B cell (primary cell): ENCODE measurements around the gene IQCK.

Experiments used
- EZH2 ChIP-seq: IDR thresholded peaks from 2 replicates; pipeline ENCODE4 v1.6.1; 2012; ENCODE audit warnings: borderline replicate concordance, low read depth, mild to moderate bottlenecking, moderate library complexity, low read length; ENCODE audit not compliant: insufficient read depth, poor library complexity, severe bottlenecking
- TF ChIP-seq, protein P1 (sequence below): fragments of 200-600 bp; IDR thresholded peaks from one replicate; pipeline ENCODE4 v1.8.0; 2022; ENCODE audit warnings: antibody characterized with exemption, mild to moderate bottlenecking

- TF ChIP-seq, protein P1, sequence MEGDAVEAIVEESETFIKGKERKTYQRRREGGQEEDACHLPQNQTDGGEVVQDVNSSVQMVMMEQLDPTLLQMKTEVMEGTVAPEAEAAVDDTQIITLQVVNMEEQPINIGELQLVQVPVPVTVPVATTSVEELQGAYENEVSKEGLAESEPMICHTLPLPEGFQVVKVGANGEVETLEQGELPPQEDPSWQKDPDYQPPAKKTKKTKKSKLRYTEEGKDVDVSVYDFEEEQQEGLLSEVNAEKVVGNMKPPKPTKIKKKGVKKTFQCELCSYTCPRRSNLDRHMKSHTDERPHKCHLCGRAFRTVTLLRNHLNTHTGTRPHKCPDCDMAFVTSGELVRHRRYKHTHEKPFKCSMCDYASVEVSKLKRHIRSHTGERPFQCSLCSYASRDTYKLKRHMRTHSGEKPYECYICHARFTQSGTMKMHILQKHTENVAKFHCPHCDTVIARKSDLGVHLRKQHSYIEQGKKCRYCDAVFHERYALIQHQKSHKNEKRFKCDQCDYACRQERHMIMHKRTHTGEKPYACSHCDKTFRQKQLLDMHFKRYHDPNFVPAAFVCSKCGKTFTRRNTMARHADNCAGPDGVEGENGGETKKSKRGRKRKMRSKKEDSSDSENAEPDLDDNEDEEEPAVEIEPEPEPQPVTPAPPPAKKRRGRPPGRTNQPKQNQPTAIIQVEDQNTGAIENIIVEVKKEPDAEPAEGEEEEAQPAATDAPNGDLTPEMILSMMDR, result no peak
- TF ChIP-seq EZH2, result no peak
These were observed 4.4 kb upstream of the IQCK start for GRCh38 chr16:19713697-19714096.
